ENCODE measurements around the gene IDH3G.
"Not testable (repeated sequence)": the region's sequence is repeated elsewhere in the genome, so short reads cannot be mapped to it uniquely, and the experiment has no call there.

The IDH3G gene

GRCh38 chrX:153749017-153749416, 45.2 kb downstream of the IDH3G start:
- DNase-seq, result not testable (repeated sequence)

DNA sequence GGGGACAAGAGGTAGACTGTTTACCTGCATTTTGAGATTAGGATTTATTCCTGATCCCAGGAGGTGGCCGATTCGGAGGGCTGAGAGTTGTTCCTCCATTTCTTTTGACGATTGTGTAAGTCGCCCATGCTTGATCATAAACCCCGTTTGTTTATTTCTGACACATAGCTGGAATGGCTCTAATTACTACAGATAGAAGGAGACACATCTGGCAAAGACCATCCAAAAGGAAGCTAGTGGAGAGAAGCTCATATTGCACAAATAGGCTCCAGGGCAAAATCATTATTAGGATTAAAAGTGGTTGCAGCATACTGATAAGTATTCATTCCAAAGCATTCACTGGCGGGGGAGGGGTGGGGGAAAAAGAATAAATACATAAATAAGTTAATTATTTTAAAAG, 47.2 kb downstream of the IDH3G start:
- DNase-seq, result not testable (repeated sequence)

DNA sequence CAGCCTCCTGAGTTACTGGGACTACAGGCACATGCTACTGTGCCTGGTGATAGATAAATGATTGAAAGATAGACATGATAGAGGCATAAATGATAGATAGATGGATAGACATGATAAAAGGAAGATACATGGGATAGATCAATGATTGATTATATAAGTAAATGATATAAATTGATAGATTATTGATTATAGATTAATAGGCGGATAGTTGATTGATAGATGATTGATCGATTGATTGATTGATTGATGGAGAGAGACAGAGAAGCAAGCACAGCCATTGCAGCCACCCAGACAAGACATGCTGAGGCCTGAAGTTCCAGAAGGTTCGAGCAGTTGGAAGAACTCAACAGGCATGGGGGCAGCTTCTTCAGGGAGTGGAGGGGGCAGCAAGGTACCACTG, 47.8 kb downstream of the IDH3G start:
- DNase-seq, result no peak

DNA sequence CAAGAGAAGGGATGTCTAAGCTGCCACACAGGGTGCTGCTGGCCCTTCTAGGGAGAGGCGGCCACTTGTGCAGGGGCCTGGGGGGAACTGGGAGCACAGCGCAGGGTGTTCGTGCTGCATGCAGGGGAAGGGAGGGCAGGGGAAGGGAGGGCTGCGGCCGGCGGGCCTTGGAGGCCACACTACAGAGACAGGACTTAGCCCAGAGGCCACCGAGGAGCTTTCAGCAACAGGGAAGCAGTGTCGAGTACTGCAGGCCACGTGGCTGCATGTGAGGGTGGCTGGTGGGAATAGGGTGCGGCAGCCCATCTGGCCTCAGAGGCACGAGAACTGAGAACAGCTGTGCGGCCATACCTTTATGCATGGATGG, 49.1 kb downstream of the IDH3G start:
- DNase-seq, result not testable (repeated sequence)

- no peak for DNase-seq
Observed at GRCh38 chrX:153744210-153745066, 49.7 kb downstream of the IDH3G start.

DNA sequence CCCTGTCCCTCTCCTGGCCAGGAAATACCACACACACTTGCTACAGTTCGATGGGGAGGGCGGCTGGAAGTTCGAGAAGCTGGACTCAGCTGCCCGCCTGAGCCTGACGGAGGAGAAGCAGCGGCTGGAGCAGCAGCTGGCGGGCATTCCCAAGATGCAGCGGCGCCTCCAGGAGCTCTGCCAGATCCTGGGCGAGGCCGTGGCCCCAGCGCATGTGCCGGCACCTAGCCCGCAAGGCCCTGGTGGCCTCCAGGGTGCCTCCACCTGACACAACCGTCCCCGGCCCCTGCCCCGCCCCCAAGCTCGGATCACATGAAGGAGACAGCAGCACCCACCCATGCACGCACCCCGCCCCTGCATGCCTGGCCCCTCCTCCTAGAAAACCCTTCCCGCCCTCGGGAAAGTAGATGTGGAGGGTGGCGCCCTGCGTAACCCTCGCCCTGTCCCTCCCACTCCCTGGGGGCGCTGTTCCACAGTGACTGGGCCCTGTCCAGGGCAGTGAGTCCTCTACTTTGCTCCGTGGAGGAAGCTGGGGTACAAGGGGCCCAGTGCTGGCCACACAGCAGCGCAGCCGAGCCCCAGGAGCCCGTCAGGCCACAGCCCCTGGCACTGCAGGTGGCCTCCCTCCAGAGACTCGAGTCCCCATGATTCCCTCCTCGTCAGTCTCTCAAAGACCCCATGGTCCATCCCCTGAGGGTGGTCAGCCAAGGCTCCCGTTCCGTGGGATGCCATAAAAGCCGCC, 50.5 kb downstream of the IDH3G start:
- not testable (repeated sequence) for DNase-seq

DNA sequence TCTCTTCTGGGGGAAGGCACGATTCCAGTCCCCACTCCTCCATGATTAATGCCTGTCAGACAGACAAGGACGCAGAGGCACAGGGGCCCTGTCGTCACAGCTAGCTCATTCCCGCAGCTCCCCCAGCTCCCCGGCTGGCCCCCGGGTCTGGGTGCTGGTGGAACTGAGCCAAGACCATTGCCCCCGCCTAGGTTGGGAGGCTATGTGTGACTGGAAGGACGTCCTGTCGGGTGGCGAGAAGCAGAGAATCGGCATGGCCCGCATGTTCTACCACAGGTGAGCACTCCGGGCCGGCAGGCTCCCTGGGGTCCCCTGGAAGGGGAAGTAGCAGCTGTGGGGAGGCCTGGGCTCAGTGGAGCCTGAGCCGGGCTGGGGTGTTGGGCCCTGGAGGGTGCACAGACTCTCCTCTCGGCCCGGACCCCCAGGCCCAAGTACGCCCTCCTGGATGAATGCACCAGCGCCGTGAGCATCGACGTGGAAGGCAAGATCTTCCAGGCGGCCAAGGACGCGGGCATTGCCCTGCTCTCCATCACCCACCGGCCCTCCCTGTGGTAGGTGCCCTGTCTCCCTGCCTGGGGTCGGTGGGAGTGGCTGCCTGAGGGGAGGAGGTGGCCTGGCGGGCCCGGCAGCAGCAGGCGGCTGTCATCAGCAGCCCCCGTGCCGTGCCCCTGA, 51.2 kb downstream of the IDH3G start:
- DNase-seq, result not testable (repeated sequence)

- not testable (repeated sequence) for DNase-seq
Observed at GRCh38 chrX:153742111-153742510, 52.1 kb downstream of the IDH3G start.

- no peak for DNase-seq
Observed at GRCh38 chrX:153741446-153741845, 52.7 kb downstream of the IDH3G start.

- no peak for DNase-seq
Observed at GRCh38 chrX:153740631-153741222, 53.4 kb downstream of the IDH3G start.

DNA sequence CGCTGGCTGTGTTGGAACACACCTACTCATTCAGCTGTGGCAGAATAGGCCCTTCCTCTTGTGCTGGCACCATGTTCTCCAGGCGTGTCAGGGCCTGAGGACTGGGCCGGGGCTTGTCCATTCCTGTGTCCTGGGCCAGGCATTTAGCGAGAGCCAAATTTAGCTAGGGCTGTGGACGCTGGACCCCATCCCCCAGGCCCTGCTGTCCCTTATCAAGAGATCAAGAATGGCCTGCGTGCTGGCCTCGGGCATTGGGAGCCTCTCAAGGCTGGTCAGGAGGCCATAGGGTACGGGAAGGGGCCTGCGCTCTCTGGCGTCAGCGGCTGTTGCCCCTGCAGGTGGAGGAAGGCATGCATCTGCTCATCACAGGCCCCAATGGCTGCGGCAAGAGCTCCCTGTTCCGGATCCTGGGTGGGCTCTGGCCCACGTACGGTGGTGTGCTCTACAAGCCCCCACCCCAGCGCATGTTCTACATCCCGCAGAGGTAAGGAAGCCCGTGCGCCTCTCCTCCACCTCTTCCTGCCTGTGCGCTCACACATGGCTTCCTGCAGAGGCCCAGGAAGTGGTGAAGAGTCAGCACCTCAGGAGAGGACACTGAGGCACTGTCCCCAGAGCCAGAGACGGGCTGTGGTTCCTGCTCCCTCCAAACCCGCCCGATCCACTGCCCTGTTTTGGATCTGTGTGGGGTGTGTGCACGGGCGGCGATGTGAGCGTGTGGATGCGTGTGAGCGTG, 54.3 kb downstream of the IDH3G start:
- no peak for DNase-seq

- no peak for DNase-seq
Observed at GRCh38 chrX:153738056-153738605, 56.0 kb downstream of the IDH3G start.

GRCh38 chrX:153736871-153737441, 57.2 kb downstream of the IDH3G start:
- DNase-seq, result no peak

DNA sequence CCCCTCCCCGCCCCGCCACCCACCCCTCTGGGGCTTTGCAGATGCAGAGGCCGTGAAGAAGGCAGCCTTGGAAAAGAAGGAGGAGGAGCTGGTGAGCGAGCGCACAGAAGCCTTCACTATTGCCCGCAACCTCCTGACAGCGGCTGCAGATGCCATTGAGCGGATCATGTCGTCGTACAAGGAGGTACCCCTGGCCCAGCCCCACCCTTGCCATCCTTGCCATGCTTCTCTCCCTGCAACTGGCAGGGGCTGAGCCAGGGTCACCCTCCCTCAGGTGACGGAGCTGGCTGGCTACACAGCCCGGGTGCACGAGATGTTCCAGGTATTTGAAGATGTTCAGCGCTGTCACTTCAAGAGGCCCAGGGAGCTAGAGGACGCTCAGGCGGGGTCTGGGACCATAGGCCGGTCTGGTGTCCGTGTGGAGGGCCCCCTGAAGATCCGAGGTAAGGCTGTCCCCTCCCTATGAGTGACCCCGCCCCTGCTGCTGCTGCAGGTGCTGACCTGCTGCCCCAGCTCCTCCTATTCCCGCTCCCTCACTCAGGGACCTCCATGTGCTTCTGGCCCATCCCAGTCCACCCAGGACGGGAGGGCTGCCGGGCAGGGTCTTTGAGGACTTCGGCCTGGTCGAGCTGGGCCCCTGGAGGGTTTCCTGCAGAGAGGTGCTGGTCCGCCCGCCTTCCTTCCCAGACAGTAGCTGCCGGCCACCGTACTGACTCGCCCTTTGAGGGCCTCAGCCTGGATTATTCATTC, 57.9 kb downstream of the IDH3G start:
- no peak for DNase-seq
